ENCODE results near the gene FBXO42. TPM values are rescaled to one million over a fixed set of nuclear protein-coding genes. Genes with fewer than 3 reads are reported as not detected.

The FBXO42 gene
- total and polyA plus RNA-seq, 2 of the 8 experiments (the other 6 are each of a cell fraction or from before 2014, with no cell fraction given), result 15.1 to 17.0 TPM

DNA sequence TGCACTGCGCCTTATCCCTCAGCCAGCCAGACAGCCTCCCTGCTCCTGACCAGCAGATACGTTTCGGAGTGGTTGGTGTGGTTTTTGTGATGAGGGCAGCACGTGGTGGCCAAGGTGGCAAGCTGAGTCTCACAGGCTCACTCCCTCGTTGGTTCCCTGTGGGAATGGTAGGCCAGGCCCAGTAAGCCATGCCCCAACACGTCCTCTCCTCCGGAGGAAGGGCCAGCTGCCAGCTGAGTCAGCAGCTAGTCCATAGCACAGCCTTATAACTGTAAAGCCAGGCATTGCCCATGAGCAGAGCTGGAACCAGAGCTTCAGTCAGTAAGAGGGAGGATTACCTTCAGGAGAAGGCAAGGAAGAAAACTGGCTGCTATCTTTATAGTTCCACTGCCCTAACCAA is 44.3 kb upstream of the FBXO42 start:
- 94% methylated on average over 7 of the region's 7 CpGs; no CpG with 5 or more reads in 1 of the 2 experiments for WGBS, 2 experiments (ENCODE audit: extremely low coverage in 1 of 2, insufficient coverage in 1 of 2, insufficient read length in 1 of 2, insufficient replicate concordance in 2 of 2, low coverage in 1 of 2, low lambda C conversion rate in 2 of 2, missing lambda C conversion rate in 1 of 2)
- H3K4me2 ChIP-seq (ENCODE audit: insufficient read depth in 1 of 2, low read depth in 2 of 2, low read length in 2 of 2), result no peak overlapping the region

More for the DNA sequence above, 44.3 kb upstream of the FBXO42 start:
- peaks cover 3 to 20% (median 14%) of the 10 kb centered on the region in 4 experiments for H3K4me1 ChIP-seq (replicated peaks in 1 of 4; ENCODE audit: control insufficient read depth in 3 of 4, insufficient read depth in 4 of 4, low read length in 3 of 4)
- no peak overlapping the region for H2BK120ac ChIP-seq (replicated peaks; ENCODE audit: low read depth, low read length)
- peaks cover 19% of the 10 kb centered on the region; the same call in 1 of the 2 replicates for H3K79me1 ChIP-seq (ENCODE audit: low read depth, low read length)
- DNase-seq (ENCODE audit: low read depth in 1 of 2, low spot score in 2 of 2) (no peak), FAIRE-seq (no peak)
- H3K14ac ChIP-seq (ENCODE audit: insufficient read length), result no peak overlapping the region
- H2AK5ac ChIP-seq (ENCODE audit: low read depth, low read length), result no peak overlapping the region
- no peak overlapping the region for H2BK20ac ChIP-seq (ENCODE audit: low read length)
- no peak overlapping the region for H2AFZ ChIP-seq (ENCODE audit: low read length)
- H3K23ac ChIP-seq (ENCODE audit: insufficient read length), result no peak overlapping the region
- POLR2A ChIA-PET (ENCODE audit: partially characterized antibody), result no interaction called here
- no peak overlapping the region for H3K9ac ChIP-seq (replicated peaks in 1 of 4; ENCODE audit: extremely low read depth in 1 of 4, low read depth in 3 of 4, low read length in 3 of 4)
- no peak overlapping the region for H2BK5ac ChIP-seq (ENCODE audit: low read depth, low read length)
- H3K79me2 ChIP-seq (ENCODE audit: control insufficient read depth in 1 of 2, insufficient read depth in 2 of 2, low read length in 2 of 2), result peaks cover 4 to 28% of the 10 kb centered on the region in 2 experiments; a peak in 3 of 4 replicates
- no peak overlapping the region for H4K91ac ChIP-seq (replicated peaks; ENCODE audit: insufficient read length, low read length)
- no peak overlapping the region for H4K5ac ChIP-seq (ENCODE audit: insufficient read length, low read depth, low read length)
- no peaks in the 10 kb centered on the region for H3K23me2 ChIP-seq (ENCODE audit: low read depth, low read length)
- H2BK15ac ChIP-seq (ENCODE audit: low read length), result no peak overlapping the region
- H3K9me3 ChIP-seq (ENCODE audit: insufficient read depth in 2 of 2, low read depth in 1 of 2, low read length in 1 of 2), result no peaks in the 10 kb centered on the region
- no peak overlapping the region for H2BK12ac ChIP-seq (ENCODE audit: low read depth, low read length)
- peaks cover 3 to 19% (median 11%) of the 10 kb centered on the region in 4 experiments; a peak in 7 of 8 replicates for H3K36me3 ChIP-seq (ENCODE audit: control insufficient read depth in 2 of 4, insufficient read depth in 4 of 4, low read length in 3 of 4)
- no peak overlapping the region for H3K27ac ChIP-seq (ENCODE audit: low read depth, low read length)
- H3K4me3 ChIP-seq (ENCODE audit: extremely low read depth in 1 of 4, insufficient read depth in 2 of 4, low read depth in 3 of 4, low read length in 4 of 4), result no peak overlapping the region
- no peak overlapping the region for H3K4ac ChIP-seq (replicated peaks; ENCODE audit: insufficient read length, low read depth, low read length)
- CTCF ChIA-PET (ENCODE audit: partially characterized antibody), result no interaction called here
- H3K56ac ChIP-seq (replicated peaks; ENCODE audit: insufficient read length, low read depth, low read length), result no peak overlapping the region
- peaks cover 21 to 26% of the 10 kb centered on the region in 2 experiments for H4K20me1 ChIP-seq (replicated peaks in 1 of 2; ENCODE audit: control insufficient read depth in 1 of 2, insufficient read depth in 2 of 2, low read length in 2 of 2)
- H3K18ac ChIP-seq (ENCODE audit: extremely low read depth, low read length), result no peak overlapping the region
- no peak for TF ChIP-seq SIN3A (conservative IDR thresholded peaks at IDR 0.05 in 1 of 2, IDR thresholded peaks at IDR 0.05 in 1 of 2; ENCODE audit: low read depth in 1 of 2, low read length in 2 of 2)
- TF ChIP-seq CEBPB (IDR thresholded peaks at IDR 0.05; ENCODE audit: low read depth, low read length), result no peak
- TF ChIP-seq POU5F1 (IDR thresholded peaks at IDR 0.05; ENCODE audit: low read depth, low read length), result no peak
- no peak for TF ChIP-seq POLR2AphosphoS5 (IDR thresholded peaks at IDR 0.05; ENCODE audit: low read depth, low read length)
- no peak for TF ChIP-seq ZNF274 (IDR thresholded peaks at IDR 0.05; ENCODE audit: borderline replicate concordance, extremely low read depth, low read length)
- no peak for TF ChIP-seq SUZ12 (IDR thresholded peaks at IDR 0.05; ENCODE audit: low read length)
- no peak for TF ChIP-seq HDAC2 (IDR thresholded peaks at IDR 0.05; ENCODE audit: borderline replicate concordance in 1 of 2, low read depth in 2 of 2, low read length in 2 of 2)
- TF ChIP-seq HDAC6 (IDR thresholded peaks at IDR 0.05; ENCODE audit: low read depth, low read length), result no peak
- no peak for TF ChIP-seq SP1 (IDR thresholded peaks at IDR 0.05; ENCODE audit: low read depth, low read length)
- TF ChIP-seq CHD2 (IDR thresholded peaks at IDR 0.05; ENCODE audit: low read length), result no peak
- H3K27me3 ChIP-seq (replicated peaks in 1 of 4; ENCODE audit: control insufficient read depth in 3 of 4, extremely low read depth in 1 of 4, insufficient read depth in 3 of 4, low read length in 3 of 4), result no peaks in the 10 kb centered on the region
- H4K8ac ChIP-seq (ENCODE audit: extremely low read depth, insufficient read depth, low read length), result no peak overlapping the region
